GM08714 (cell line): ENCODE measurements around the gene DCDC2B.
"Not testable (repeated sequence)": the region's sequence is repeated elsewhere in the genome, so short reads cannot be mapped to it uniquely, and the experiment has no call there.

ENCODE experiments used
- H3K4me3 ChIP-seq: fragments of 200-500 bp; sonication (Bioruptor generic); 2 replicates; pipeline ENCODE4 v1.5.1; 2014; ENCODE audit warnings: mild to moderate bottlenecking, low read length, inconsistent platforms
- ZNF274 ChIP-seq: IDR thresholded peaks from 2 replicates; pipeline ENCODE4 v1.6.1; 2012; ENCODE audit warnings: mild to moderate bottlenecking, low read depth, low read length

The DCDC2B gene

DNA sequence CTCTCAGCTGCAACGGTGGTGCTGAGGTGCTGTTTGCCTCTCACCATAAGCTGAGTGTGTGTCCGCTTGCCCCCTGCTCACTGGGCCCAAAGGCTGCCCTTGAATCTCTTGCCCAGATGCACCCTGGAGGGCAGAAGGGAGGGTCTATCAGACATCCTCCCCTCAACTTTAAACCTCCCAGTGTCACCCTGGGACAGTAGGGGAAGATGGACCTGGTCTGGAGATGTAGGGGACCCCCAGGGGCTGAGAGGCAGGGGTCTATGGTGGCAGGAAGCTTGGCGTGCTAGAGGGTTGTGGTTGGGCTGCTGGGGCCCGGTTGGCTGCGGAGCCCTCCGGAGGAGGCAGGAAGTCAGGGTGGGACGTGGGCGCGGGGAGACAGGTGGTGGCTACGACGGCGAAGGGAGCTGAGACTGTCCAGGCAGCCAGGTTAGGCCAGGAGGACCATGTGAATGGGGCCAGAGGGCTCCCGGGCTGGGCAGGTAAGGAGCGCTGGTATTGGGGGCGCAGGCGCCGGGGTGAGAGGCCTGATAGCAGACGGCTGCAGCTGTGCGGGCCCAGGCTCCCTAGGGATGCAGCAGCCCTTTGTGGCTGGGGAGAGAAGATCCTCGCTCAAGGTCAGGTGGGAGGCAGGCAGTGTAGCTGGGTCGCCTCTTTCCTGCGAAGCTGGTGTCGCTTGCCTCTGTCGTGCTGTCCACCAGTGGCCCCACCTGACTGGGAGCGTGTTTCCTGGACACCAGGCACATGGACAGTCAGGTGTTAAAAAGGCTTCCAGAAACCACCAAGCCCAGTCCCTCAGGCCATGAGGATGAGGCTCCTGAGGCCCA lies 42.2 kb downstream of the DCDC2B start, which contains the start of gene LCK:
TSS of gene LCK (plus strand) at position 373 of the 824 bp plus-strand sequence. CDS start 23,065 bp downstream, outside the sequence.
- H3K4me3 ChIP-seq, result peak within 1 kb of the TSS; percentile 6; the same call in 1 of the 2 replicates
- no peak for TF ChIP-seq ZNF274

DNA sequence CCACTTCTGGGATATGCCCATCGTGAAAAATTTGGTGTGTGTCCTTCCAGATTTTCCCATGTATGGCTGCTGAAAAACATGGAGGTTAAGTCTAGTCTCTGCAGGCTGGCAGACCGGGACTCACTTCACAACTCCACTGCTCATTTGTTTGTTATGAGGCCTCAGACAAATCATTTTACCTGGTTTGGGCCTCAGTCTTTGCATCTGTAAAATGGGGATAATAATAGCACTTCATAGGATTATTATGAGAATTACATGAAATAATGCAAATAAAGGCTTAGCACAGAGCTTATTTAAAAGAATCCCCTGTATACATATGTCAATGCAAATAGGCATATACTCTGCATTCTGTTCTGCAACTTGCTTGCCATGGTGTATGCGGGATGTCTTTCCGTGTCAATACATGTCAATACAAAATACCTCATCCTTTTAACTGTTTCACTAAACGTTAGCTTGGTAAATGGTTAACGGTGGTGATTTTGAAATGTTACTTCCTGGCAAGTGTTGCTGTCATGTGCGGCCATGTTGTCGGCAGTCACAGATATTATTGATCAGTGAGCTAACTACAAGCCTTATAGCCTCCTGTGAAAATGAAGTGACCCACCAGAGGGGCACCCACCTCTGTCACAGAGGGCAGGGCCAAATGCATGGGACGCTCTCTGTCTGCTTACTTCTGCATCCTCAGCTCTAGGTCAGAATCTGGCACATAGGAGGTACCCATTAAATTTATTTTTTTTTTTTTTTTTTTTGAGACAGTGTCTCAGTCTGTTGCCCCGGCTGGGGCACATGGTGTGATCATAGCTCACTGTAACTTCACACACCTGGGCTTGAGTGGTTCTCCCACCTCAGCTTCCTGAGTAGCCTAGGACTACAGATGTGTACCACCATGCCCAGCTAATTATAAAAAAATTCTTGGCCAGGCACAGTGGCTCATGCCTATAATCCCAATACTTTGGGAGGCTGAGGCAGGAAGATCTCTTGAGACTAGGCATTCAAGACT lies 46.5 kb downstream of the DCDC2B start:
- H3K4me3 ChIP-seq, result no peak overlapping the region
- TF ChIP-seq ZNF274, result no peak

GRCh38 chr1:32256473-32257226 lies 47.8 kb downstream of the DCDC2B start:
- no peak overlapping the region for H3K4me3 ChIP-seq
- no peak for TF ChIP-seq ZNF274

DNA sequence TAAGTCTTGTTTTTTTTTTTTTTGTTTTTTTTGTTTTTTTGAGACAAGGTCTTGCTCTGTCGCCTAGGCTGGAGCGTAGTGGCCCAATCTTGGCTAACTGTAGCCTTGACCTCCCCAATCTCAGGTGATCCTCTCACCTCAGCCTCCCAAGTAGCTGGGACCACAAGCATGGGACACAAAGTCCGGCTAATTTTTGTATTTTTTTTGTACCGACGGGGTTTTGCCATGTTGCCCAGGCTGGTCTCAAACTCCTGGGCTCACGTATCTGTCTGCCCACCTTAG lies 48.3 kb downstream of the DCDC2B start:
- H3K4me3 ChIP-seq, result no peak overlapping the region
- TF ChIP-seq ZNF274, result no peak

- not testable (repeated sequence) for H3K4me3 ChIP-seq
These were observed 54.3 kb downstream of the DCDC2B start for GRCh38 chr1:32263236-32263593.

DNA sequence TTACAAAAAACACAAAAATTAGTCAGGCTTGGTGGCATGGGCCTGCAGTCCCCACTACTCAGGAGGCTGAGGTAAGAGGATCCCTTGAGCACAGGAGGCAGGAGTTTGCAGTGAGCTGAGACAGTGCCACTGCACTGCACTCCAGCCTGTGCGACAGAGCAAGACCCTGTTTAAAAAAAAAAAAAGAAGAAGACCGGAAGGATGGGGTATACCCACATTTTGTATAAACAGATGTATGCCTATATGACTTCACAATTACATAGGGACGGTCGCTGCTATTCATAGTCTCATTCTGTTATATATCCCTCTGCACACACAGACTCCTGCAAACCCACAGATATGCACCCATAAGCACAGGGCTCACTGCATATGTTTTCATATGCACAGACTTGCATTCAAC lies 54.9 kb downstream of the DCDC2B start:
- no peak overlapping the region for H3K4me3 ChIP-seq
- no peak for TF ChIP-seq ZNF274
